Endothelial cell of umbilical vein (primary cell): ENCODE data around the gene PIEZO2. TPM values are rescaled to one million over a fixed set of nuclear protein-coding genes. Genes with fewer than 3 reads are reported as not detected.
A peak's percentile ranks its signal among the peaks of the same experiment; 100 is the strongest.

Experiments used
- BruUV-seq: library from RNA; stranded (reverse); fragments of 400-500 nt; replicated peaks from 2 replicates; lab custom pipeline; 2021; lab: Mats Ljungman, UMichigan
- CTCF ChIA-PET: fragments of 300-600, 350-600 bp; sonication (Branson Sonifier 250); formaldehyde crosslinking; loops from one replicate; lab custom pipeline; 2021; ENCODE audit warnings: antibody characterized with exemption, inconsistent platforms; lab: Charles Lee
- POLR2A ChIA-PET: fragments of 300-600, 350-600 bp; sonication (Branson Sonifier 250); formaldehyde crosslinking; loops from one replicate; lab custom pipeline; 2021; ENCODE audit warnings: antibody characterized with exemption, inconsistent platforms; lab: Charles Lee
- DNase-seq: peaks from one replicate; pipeline ENCODE4 v3.0.0-alpha.2; 2011; ENCODE audit warnings: low read depth, low spot score
- FAIRE-seq: peaks from 2 replicates; lab custom pipeline; 2011; peaks lifted over from hg19 to GRCh38; lab: Jason Lieb, UNC
- H2AFZ ChIP-seq: 2 replicates; pipeline ENCODE4 v1.6.0; 2012; ENCODE audit warnings: low read depth, low read length, control low read depth, inconsistent platforms
- H3K27ac ChIP-seq: 2 replicates; pipeline ENCODE4 v1.5.1; 2011; ENCODE audit warnings: low read depth, mild to moderate bottlenecking, control low read depth, low read length, moderate library complexity; ENCODE audit not compliant: insufficient read depth
- H3K27me3 ChIP-seq, 2 experiments: 2 replicates each; pipeline versions ENCODE4 v1.6.0 to v1.6.1; 2011; ENCODE audit warnings: low read length in 2 of 2, mixed read lengths in 1 of 2; ENCODE audit not compliant: control insufficient read depth in 2 of 2, insufficient read depth in 2 of 2
- H3K36me3 ChIP-seq, 2 experiments: 2 replicates in 1 of 2; 3 replicates in 1 of 2; pipeline ENCODE4 v1.5.1; 2011; ENCODE audit warnings: low read length in 2 of 2, mild to moderate bottlenecking in 1 of 2, moderate library complexity in 1 of 2; ENCODE audit not compliant: control insufficient read depth in 2 of 2, insufficient read depth in 2 of 2; ENCODE audit errors: extremely low read depth in 1 of 2
- H3K4me1 ChIP-seq: 3 replicates; pipeline ENCODE4 v1.5.1; 2011; ENCODE audit warnings: mild to moderate bottlenecking, low read length; ENCODE audit not compliant: control insufficient read depth, insufficient read depth; ENCODE audit errors: extremely low read depth
- H3K4me2 ChIP-seq: 2 replicates; pipeline ENCODE4 v1.6.1; 2011; ENCODE audit warnings: low read length, control low read depth, mixed read lengths; ENCODE audit not compliant: insufficient read depth
- H3K4me3 ChIP-seq, 3 experiments: fragments of 200-600 bp in 1 of 3; sonication (generic), shearing (Covaris generic) in 1 of 3; replicated peaks in 1 of 3; 2 replicates each; pipeline ENCODE4 v1.5.1; 2011 to 2016; ENCODE audit warnings: control low read depth in 3 of 3, low read length in 3 of 3, mild to moderate bottlenecking in 2 of 3, inconsistent platforms in 1 of 3, low read depth in 1 of 3, moderate library complexity in 1 of 3; ENCODE audit not compliant: insufficient read depth in 1 of 3
- H3K79me2 ChIP-seq: 2 replicates; pipeline ENCODE4 v1.6.0; 2012; ENCODE audit warnings: low read length, inconsistent platforms; ENCODE audit not compliant: control insufficient read depth, insufficient read depth
- H3K9ac ChIP-seq: replicated peaks from 2 replicates; pipeline ENCODE3; 2011; ENCODE audit warnings: low read length, control low read depth; ENCODE audit not compliant: insufficient read depth; ENCODE audit errors: extremely low read depth
- H3K9me1 ChIP-seq: replicated peaks from 3 replicates; pipeline ENCODE4 v1.6.0; 2011; ENCODE audit warnings: mild to moderate bottlenecking, low read length; ENCODE audit not compliant: control insufficient read depth, insufficient read depth; ENCODE audit errors: extremely low read depth
- H3K9me3 ChIP-seq: replicated peaks from 2 replicates; pipeline ENCODE4 v1.5.1; 2012; ENCODE audit warnings: low read length, inconsistent platforms; ENCODE audit not compliant: control insufficient read depth, insufficient read depth
- H4K20me1 ChIP-seq: replicated peaks from 2 replicates; pipeline ENCODE3; 2011; ENCODE audit warnings: mild to moderate bottlenecking, low read length; ENCODE audit not compliant: control insufficient read depth, insufficient read depth; ENCODE audit errors: extremely low read depth
- CTCF ChIP-seq, 2 donors: IDR thresholded peaks; 1 replicate in 1 of 2; 2 replicates in 1 of 2; pipeline ENCODE4 v1.5.1; 2011; ENCODE audit warnings: low read length in 2 of 2, mild to moderate bottlenecking in 2 of 2, moderate library complexity in 2 of 2, control low read depth in 1 of 2, inconsistent platforms in 1 of 2, low read depth in 1 of 2; ENCODE audit not compliant: insufficient read depth in 1 of 2; ENCODE audit errors: extremely low read depth in 1 of 2
- EZH2 ChIP-seq: IDR thresholded peaks from 2 replicates; pipeline ENCODE4 v1.6.1; 2012; ENCODE audit warnings: borderline replicate concordance, low read depth, mild to moderate bottlenecking, moderate library complexity, low read length, inconsistent platforms; ENCODE audit not compliant: severe bottlenecking
- FOS ChIP-seq: IDR thresholded peaks from 2 replicates; pipeline ENCODE4 v1.6.1; 2011; ENCODE audit warnings: mild to moderate bottlenecking, low read length, moderate library complexity, borderline replicate concordance; ENCODE audit not compliant: insufficient read depth
- GATA2 ChIP-seq: IDR thresholded peaks from 2 replicates; pipeline ENCODE4 v1.7.0; 2011; ENCODE audit warnings: low read depth, mild to moderate bottlenecking, moderate library complexity, mixed read lengths, low read length; ENCODE audit not compliant: insufficient read length, insufficient read depth
- JUN ChIP-seq: IDR thresholded peaks from 2 replicates; pipeline ENCODE4 v1.6.1; 2011; ENCODE audit warnings: borderline replicate concordance, low read depth; ENCODE audit not compliant: insufficient read length, insufficient read depth
- MAX ChIP-seq: IDR thresholded peaks from 2 replicates; pipeline ENCODE4 v1.6.1; 2011; ENCODE audit not compliant: insufficient read depth, insufficient read length
- MYC ChIP-seq: IDR thresholded peaks from one replicate; pipeline ENCODE4 v1.6.1; 2011; ENCODE audit warnings: mild to moderate bottlenecking, low read depth, low read length
- POLR2A ChIP-seq: IDR thresholded peaks from 2 replicates; pipeline ENCODE4 v1.6.1; 2012; ENCODE audit warnings: low read depth, mild to moderate bottlenecking, control low read depth, low read length
- POLR2AphosphoS5 ChIP-seq: IDR thresholded peaks from 2 replicates; pipeline ENCODE4 v1.6.1; 2012; ENCODE audit warnings: low read depth, mild to moderate bottlenecking, control low read depth, low read length, moderate library complexity; ENCODE audit not compliant: insufficient read depth
- dilution Hi-C: fragments of 300-500 bp; cut with MboI; formaldehyde crosslinking; loops from one replicate; pipeline ENCODE4 v1.15.0; 2019; ENCODE audit warnings: low sequenced_read_pairs; ENCODE audit not compliant: extremely low pct_ligation_motif_present
- intact Hi-C: fragments of 100-400 bp; cut with micrococcal nuclease; formaldehyde crosslinking; loops from one replicate; pipeline ENCODE4 v1.10.0; 2022
- polyA plus RNA-seq, 4 experiments: library from polyadenylated mRNA; depleted of rRNA in 3 of 4; stranded (reverse) in 3 of 4; unstranded in 1 of 4; fragments of >200 nt; gene quantifications; 2 replicates each; pipeline versions ENCODE4 v1.2.1 to v1.2.3, GENCODE V29; 2011 to 2012; ENCODE audit warnings: missing spikeins in 1 of 4
- total RNA-seq: library from RNA; stranded (reverse); gene quantifications from 2 replicates; pipeline ENCODE4 v1.2.3, GENCODE V29; 2021

Gene PIEZO2
- total and polyA plus RNA-seq, 2 donors (not counting 3 experiments of a cell fraction or from before 2014, with no cell fraction given) = 1.7 to 11.2 TPM

GRCh38 chr18:11034884-11035283 is 114.5 kb downstream of the PIEZO2 start:
- peak overlapping the region; percentile 9 for H2AFZ ChIP-seq
- H3K9me3 ChIP-seq = no peaks in the 10 kb centered on the region
- TF ChIP-seq MAX (no peak), GATA2 (no peak), CTCF (IDR thresholded peaks at IDR 0.05; ENCODE audit: extremely low read depth in 1 of 2, insufficient read depth in 1 of 2, low read depth in 1 of 2, low read length in 2 of 2) (no peak), MYC (no peak), JUN (no peak), FOS (no peak), POLR2A (no peak), POLR2AphosphoS5 (no peak), EZH2 (no peak)
- no peak for DNase-seq
- POLR2A ChIA-PET = no interaction called here
- dilution Hi-C loops = no loop called here
- no peak overlapping the region for H3K9ac ChIP-seq
- H3K36me3 ChIP-seq = no peaks in the 10 kb centered on the region
- no peaks in the 10 kb centered on the region for H4K20me1 ChIP-seq
- no peaks in the 10 kb centered on the region for H3K9me1 ChIP-seq
- H3K4me1 ChIP-seq = peaks cover 6% of the 10 kb centered on the region
- intact Hi-C loops = no loop called here
- H3K27ac ChIP-seq = no peak overlapping the region
- CTCF ChIA-PET = interaction anchor here (0.8 to 11.5 kb wide), 2 partner anchors 119 to 183 kb away, joined by 3 to 320 read pairs; no protein-coding TSS in a partner anchor
- peak; percentile 15 for FAIRE-seq
- H3K27me3 ChIP-seq = no peaks in the 10 kb centered on the region
- no peak overlapping the region for H3K4me3 ChIP-seq
- BruUV-seq = no TSS peak
- H3K79me2 ChIP-seq = no peaks in the 10 kb centered on the region
- no peak overlapping the region for H3K4me2 ChIP-seq
